HG02642 (cell line): Measurements from ENCODE around the gene BTBD9.
A peak's percentile ranks its signal among the peaks of the same experiment; 100 is the strongest.

Experiments
- ATAC-seq: cut with Tn5 transposase; IDR thresholded peaks from one replicate; pipeline ENCODE4 v1.9.1; 2021; ENCODE audit warnings: mild to moderate bottlenecking; ENCODE audit not compliant: unreplicated experiment, poor library complexity

BTBD9 gene

GRCh38 chr6:38319256-38320212, 320.2 kb downstream of the BTBD9 start:
- no peak for ATAC-seq

DNA sequence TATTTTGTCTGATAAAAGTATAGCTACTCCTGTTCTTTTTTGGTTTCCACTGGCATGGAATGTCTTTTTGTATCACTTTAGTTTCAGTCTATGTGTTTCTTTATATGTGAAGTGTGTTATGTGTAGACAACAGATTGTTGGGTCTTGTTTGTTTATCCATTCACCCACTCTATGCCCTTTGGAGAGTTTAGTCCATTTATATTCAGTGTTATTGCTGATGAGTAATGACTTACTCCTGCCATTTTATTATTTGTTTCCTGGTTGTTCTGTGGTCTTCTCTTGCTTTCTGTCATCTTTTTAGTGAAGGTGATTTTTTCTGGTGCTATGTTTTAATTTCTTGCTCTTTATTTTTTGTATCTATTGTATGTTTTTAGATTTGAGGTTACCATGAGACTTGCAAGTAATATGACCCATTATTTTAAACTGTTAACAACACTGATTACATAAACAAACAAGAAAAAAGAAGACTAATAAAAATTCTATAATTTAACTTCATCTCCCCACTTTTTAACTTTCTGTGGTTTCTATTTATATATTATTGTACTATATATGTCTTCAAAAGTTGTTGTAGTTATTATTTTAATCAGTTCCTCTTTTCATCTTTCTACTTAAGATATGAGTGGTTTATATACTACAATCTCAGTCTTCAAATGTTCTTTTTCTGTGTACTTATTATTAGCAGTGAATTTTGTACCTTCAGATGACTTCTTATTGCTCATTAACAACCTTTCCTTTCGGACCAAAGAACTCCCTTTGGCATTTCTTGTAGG, 323.4 kb downstream of the BTBD9 start:
- ATAC-seq: no peak

GRCh38 chr6:38311201-38311600, 328.5 kb downstream of the BTBD9 start:
- ATAC-seq: no peak

- ATAC-seq: no peak
Observed at GRCh38 chr6:38310061-38310460, 329.7 kb downstream of the BTBD9 start.

DNA sequence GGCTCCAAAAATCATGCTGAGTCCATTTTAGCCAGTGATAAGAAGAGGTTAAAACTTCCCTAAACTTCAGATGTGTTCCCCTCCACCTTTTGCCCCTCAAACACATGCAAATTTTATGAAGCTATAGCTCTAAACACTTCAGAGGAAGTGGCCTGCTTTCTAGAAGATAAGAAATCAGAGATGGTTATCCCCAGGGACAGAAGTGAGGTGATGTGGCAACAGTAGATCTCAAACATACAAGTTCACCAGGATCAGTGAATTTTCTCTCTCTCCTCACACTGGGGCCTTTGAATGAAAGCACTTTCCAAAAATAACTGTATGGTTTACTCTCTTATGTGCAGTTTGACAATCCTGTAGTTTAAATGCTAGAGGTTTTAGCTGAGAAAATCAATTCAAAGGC, 332.0 kb downstream of the BTBD9 start:
- ATAC-seq: peak; percentile 61

GRCh38 chr6:38306931-38307330, 332.8 kb downstream of the BTBD9 start:
- ATAC-seq: peak; percentile 44

DNA sequence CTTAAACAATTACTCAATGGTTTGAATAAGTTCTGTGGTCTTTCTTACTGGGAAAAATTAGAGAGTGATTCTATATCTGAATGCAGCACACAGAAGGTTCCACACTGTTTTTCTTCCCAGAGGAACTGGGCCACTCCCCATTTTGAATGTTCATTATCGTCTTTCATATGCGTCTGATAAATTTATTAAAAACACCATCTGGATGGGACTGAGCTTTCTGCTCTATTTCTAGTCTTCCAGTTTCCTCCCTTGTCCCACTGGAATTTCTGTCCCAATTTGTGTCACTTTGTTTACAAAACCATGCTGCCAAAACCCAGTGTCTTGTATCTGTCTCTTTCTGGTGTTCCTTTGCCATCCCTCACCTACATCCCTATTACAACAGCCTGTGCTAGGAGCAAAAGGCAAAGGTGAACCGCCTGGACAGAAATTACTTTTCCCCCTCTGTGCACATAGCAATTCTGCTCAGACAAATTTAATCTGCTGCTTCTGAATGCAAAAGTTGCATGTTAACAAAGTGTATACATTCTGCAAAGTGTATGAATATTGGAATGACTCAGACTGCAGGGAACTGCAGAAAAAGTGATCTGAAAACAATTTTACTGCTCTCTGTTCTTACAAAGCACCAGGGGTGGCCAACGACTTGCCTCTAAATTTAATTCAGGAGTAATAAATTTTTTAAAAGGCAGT, 333.6 kb downstream of the BTBD9 start:
- peak; percentile 49 for ATAC-seq

DNA sequence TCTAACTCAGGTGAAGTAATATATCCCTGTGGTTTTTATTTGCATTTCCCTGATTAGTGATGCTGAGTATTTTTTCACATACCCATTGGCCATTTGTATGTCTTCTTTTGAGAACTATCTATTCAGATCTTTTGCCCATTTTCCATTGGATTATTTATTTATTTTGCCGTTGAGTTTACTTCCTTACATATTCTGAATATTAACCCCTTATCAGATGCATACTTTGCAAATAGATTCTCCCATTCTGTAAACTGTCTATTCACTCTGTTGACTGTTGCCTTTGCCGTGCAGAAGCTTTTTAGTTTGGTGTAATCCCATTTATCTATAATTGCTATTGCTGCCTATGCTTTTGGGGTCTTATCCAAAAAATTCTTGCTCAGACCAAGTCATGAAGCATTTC, 336.9 kb downstream of the BTBD9 start:
- ATAC-seq: no peak

- ATAC-seq: no peak
Observed at GRCh38 chr6:38302081-38302480, 337.6 kb downstream of the BTBD9 start.

DNA sequence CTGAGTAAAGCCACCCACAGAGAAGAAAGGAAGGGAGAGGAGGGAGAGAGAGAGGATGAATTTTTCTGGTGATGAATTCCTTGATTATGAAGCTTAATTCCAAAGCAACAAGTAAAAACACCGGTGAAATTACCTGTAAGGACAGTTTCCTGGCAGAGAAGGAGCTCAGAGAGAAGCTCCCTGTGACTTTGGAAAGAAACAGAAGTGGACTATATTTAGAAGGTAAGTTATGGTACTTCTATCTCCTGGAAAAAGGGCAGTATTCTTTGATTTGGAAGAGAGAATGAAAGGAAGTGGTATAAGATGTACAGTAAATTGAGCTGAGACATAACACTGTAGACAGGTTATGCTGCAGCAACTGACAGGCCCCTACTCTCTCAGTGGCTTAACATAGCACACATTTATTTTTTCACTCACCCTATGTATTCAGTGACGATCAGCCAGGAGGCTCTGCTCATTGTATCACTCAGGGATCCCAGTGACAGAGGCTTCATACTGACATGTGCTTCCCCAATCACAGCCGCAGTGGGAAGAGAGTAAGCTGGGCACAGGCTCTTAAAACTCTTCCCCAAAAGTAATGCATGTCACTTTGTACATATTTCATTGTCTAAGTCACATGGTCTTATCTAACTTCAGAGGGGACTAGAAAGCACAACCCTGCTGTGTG, 349.5 kb downstream of the BTBD9 start:
- ATAC-seq: no peak

DNA sequence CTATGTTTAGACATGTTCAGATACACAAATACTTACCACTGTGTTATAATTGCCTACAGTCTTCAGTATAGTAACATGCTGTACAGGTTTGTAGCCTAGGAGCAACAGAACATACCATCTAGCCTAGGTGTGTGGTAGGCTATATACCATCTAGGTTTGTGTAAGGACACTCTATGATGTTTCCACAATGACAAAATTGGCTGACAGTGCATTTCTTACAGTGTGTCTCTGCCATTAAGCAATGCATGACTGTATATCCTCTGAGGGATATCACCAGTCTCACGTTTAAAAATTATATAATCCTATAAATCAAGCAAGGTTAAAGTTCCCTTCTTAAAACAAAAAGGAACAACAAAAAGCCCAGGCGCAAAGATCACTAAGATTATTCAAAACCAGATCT, 352.2 kb downstream of the BTBD9 start:
- ATAC-seq: no peak

DNA sequence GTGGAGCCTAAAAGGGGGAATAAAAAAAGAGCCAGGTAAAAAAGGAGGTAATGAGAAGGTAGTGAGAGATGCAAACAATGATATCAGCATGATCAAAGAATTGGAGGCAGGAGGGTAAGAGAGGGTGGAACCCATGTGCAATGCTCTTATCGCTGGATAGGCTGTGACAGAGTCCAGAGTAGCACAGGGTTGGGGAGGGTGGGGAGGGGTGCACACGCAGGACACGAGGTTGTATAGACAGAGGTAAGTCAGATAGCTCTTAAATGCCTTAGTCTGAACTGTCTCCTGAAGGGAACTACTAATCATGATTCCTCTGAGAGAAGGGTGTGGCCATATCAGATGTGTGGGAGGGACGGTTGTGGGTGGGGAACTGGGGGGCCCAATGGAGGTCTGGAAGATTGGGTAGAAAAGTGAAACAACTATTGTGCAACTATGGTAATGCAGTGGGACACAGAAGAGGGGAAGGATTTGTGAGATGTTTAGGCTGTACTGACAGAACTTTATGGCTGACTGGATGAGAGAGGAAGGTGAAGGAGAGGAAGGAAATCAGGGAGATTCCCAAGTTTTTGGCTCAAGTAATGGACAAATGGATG, 354.8 kb downstream of the BTBD9 start:
- ATAC-seq: no peak

DNA sequence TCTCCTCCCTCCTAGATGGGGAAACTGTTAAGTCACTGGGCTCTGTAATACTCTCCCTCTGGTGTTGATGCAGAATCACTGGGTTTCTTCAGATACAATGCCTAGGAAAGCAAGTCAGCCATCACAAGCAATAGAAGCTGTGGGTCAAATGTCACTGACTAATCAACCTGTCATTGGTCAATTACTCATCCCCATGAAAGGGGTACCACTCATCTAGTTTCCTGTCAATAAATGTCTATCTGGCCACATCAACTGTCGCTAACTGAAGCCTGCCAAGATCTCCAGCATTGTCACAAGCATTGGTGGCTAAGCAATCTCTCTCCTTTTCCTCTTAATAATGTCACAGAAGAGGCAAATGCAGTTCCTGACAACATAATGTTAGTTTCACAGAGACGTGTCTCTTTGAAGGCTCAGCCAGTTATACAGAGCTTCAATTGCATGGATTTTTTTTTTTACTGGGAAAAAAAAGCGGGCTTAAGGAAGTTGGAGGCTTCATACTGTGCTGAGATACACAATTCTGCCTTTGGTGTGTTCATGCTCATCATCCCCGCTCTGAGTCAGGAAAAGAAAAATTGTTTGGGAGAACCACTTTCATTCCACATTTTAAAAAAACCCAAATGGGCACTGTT, 355.9 kb downstream of the BTBD9 start:
- no peak for ATAC-seq

DNA sequence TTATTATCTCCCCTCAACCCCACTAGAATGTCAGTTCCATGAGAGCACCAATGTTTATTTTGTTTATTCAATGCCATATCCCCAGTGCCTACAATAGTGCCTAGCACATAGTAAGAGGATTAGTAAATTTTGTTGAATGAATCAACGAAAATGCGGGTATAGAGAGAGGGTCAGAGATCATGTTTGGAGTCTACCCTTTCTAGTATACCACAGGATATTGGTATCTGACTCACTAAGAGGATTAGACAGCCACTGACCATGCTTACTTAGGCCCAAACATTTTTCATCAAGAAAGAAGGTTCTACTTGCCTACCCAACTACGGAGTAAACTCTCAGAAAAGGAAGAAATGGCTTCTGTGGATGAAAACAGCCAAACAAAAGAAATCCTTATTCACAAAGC, 356.8 kb downstream of the BTBD9 start:
- no peak for ATAC-seq

DNA sequence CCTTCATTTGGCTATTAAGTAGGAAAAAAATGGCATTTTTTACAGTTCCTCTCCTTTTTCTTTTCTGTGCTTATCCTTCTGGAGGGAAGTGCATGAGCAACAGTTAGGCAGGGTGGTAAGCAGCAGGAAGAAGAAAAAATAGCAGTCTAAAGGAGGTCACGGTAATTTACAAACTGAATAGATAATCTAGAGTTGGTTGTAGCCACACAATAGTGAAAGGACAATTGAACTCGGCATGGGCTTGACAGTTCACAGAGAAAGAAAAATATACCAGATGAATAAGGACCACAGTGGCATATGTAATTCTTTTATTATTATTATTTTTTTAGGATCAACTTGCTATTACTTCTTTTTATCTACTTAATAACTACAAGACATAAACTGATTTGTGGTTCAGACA, 358.6 kb downstream of the BTBD9 start:
- ATAC-seq: no peak

DNA sequence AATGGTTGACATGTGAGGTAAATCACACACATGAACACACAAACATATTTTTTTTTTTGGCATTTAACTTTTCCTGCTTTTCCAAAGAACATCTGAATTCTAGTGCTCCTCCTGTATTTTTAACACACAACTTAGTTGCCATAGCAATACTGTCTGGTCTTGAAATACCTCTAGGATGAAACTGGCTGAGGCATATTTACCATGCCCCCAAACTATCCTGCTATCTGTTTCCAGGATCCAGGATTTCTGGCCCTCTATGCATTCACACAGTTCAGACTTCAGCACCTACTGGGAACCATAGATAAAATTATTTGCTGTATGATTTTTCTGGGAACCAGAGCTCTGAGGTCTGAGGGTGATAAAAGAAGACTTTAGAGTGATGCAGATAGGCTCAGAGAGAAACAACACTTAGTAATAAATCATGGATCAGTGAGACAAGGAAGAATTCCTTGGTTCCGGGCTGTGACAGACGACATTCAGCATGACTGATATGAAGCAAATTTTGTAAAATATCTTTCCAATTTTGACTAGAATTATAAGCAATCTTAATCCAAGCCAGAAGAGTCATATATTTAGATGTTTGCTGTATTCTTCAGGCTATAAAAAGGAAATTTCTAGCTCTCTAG, 359.7 kb downstream of the BTBD9 start:
- no peak for ATAC-seq

- ATAC-seq: no peak
Observed at GRCh38 chr6:38279423-38279822, 360.3 kb downstream of the BTBD9 start.

GRCh38 chr6:38273325-38273724, 366.4 kb downstream of the BTBD9 start:
- no peak for ATAC-seq

GRCh38 chr6:38272222-38272621, 367.5 kb downstream of the BTBD9 start:
- ATAC-seq: no peak
